Endothelial cell of umbilical vein (primary cell): ENCODE measurements around the gene SNAPIN. TPM values are rescaled to one million over a fixed set of nuclear protein-coding genes. Genes with fewer than 3 reads are reported as not detected.

Source experiments
- BruUV-seq: library from RNA; stranded (reverse); fragments of 400-500 nt; replicated peaks from 2 replicates; lab custom pipeline; 2021; lab: Mats Ljungman, UMichigan
- CTCF ChIA-PET: fragments of 300-600, 350-600 bp; sonication (Branson Sonifier 250); formaldehyde crosslinking; loops from one replicate; lab custom pipeline; 2021; ENCODE audit warnings: antibody characterized with exemption, inconsistent platforms; lab: Charles Lee
- POLR2A ChIA-PET: fragments of 300-600, 350-600 bp; sonication (Branson Sonifier 250); formaldehyde crosslinking; loops from one replicate; lab custom pipeline; 2021; ENCODE audit warnings: antibody characterized with exemption, inconsistent platforms; lab: Charles Lee
- DNase-seq: peaks from one replicate; pipeline ENCODE4 v3.0.0-alpha.2; 2011; ENCODE audit warnings: low read depth, low spot score
- FAIRE-seq: peaks from 2 replicates; lab custom pipeline; 2011; peaks lifted over from hg19 to GRCh38; lab: Jason Lieb, UNC
- H2AFZ ChIP-seq: 2 replicates; pipeline ENCODE4 v1.6.0; 2012; ENCODE audit warnings: low read depth, low read length, control low read depth, inconsistent platforms
- H3K27ac ChIP-seq: 2 replicates; pipeline ENCODE4 v1.5.1; 2011; ENCODE audit warnings: low read depth, mild to moderate bottlenecking, control low read depth, low read length, moderate library complexity; ENCODE audit not compliant: insufficient read depth
- H3K27me3 ChIP-seq, 2 experiments: 2 replicates each; pipeline versions ENCODE4 v1.6.0 to v1.6.1; 2011; ENCODE audit warnings: low read length in 2 of 2, mixed read lengths in 1 of 2; ENCODE audit not compliant: control insufficient read depth in 2 of 2, insufficient read depth in 2 of 2
- H3K36me3 ChIP-seq, 2 experiments: 2 replicates in 1 of 2; 3 replicates in 1 of 2; pipeline ENCODE4 v1.5.1; 2011; ENCODE audit warnings: low read length in 2 of 2, mild to moderate bottlenecking in 1 of 2, moderate library complexity in 1 of 2; ENCODE audit not compliant: control insufficient read depth in 2 of 2, insufficient read depth in 2 of 2; ENCODE audit errors: extremely low read depth in 1 of 2
- H3K4me1 ChIP-seq: 3 replicates; pipeline ENCODE4 v1.5.1; 2011; ENCODE audit warnings: mild to moderate bottlenecking, low read length; ENCODE audit not compliant: control insufficient read depth, insufficient read depth; ENCODE audit errors: extremely low read depth
- H3K4me2 ChIP-seq: 2 replicates; pipeline ENCODE4 v1.6.1; 2011; ENCODE audit warnings: low read length, control low read depth, mixed read lengths; ENCODE audit not compliant: insufficient read depth
- H3K4me3 ChIP-seq, 3 experiments: fragments of 200-600 bp in 1 of 3; sonication (generic), shearing (Covaris generic) in 1 of 3; replicated peaks in 1 of 3; 2 replicates each; pipeline ENCODE4 v1.5.1; 2011 to 2016; ENCODE audit warnings: control low read depth in 3 of 3, low read length in 3 of 3, mild to moderate bottlenecking in 2 of 3, inconsistent platforms in 1 of 3, low read depth in 1 of 3, moderate library complexity in 1 of 3; ENCODE audit not compliant: insufficient read depth in 1 of 3
- H3K79me2 ChIP-seq: 2 replicates; pipeline ENCODE4 v1.6.0; 2012; ENCODE audit warnings: low read length, inconsistent platforms; ENCODE audit not compliant: control insufficient read depth, insufficient read depth
- H3K9ac ChIP-seq: replicated peaks from 2 replicates; pipeline ENCODE3; 2011; ENCODE audit warnings: low read length, control low read depth; ENCODE audit not compliant: insufficient read depth; ENCODE audit errors: extremely low read depth
- H3K9me1 ChIP-seq: replicated peaks from 3 replicates; pipeline ENCODE4 v1.6.0; 2011; ENCODE audit warnings: mild to moderate bottlenecking, low read length; ENCODE audit not compliant: control insufficient read depth, insufficient read depth; ENCODE audit errors: extremely low read depth
- H3K9me3 ChIP-seq: replicated peaks from 2 replicates; pipeline ENCODE4 v1.5.1; 2012; ENCODE audit warnings: low read length, inconsistent platforms; ENCODE audit not compliant: control insufficient read depth, insufficient read depth
- H4K20me1 ChIP-seq: replicated peaks from 2 replicates; pipeline ENCODE3; 2011; ENCODE audit warnings: mild to moderate bottlenecking, low read length; ENCODE audit not compliant: control insufficient read depth, insufficient read depth; ENCODE audit errors: extremely low read depth
- CTCF ChIP-seq, 2 donors: IDR thresholded peaks; 1 replicate in 1 of 2; 2 replicates in 1 of 2; pipeline ENCODE4 v1.5.1; 2011; ENCODE audit warnings: low read length in 2 of 2, mild to moderate bottlenecking in 2 of 2, moderate library complexity in 2 of 2, control low read depth in 1 of 2, inconsistent platforms in 1 of 2, low read depth in 1 of 2; ENCODE audit not compliant: insufficient read depth in 1 of 2; ENCODE audit errors: extremely low read depth in 1 of 2
- EZH2 ChIP-seq: IDR thresholded peaks from 2 replicates; pipeline ENCODE4 v1.6.1; 2012; ENCODE audit warnings: borderline replicate concordance, low read depth, mild to moderate bottlenecking, moderate library complexity, low read length, inconsistent platforms; ENCODE audit not compliant: severe bottlenecking
- FOS ChIP-seq: IDR thresholded peaks from 2 replicates; pipeline ENCODE4 v1.6.1; 2011; ENCODE audit warnings: mild to moderate bottlenecking, low read length, moderate library complexity, borderline replicate concordance; ENCODE audit not compliant: insufficient read depth
- GATA2 ChIP-seq: IDR thresholded peaks from 2 replicates; pipeline ENCODE4 v1.7.0; 2011; ENCODE audit warnings: low read depth, mild to moderate bottlenecking, moderate library complexity, mixed read lengths, low read length; ENCODE audit not compliant: insufficient read length, insufficient read depth
- JUN ChIP-seq: IDR thresholded peaks from 2 replicates; pipeline ENCODE4 v1.6.1; 2011; ENCODE audit warnings: borderline replicate concordance, low read depth; ENCODE audit not compliant: insufficient read length, insufficient read depth
- MAX ChIP-seq: IDR thresholded peaks from 2 replicates; pipeline ENCODE4 v1.6.1; 2011; ENCODE audit not compliant: insufficient read depth, insufficient read length
- MYC ChIP-seq: IDR thresholded peaks from one replicate; pipeline ENCODE4 v1.6.1; 2011; ENCODE audit warnings: mild to moderate bottlenecking, low read depth, low read length
- POLR2A ChIP-seq: IDR thresholded peaks from 2 replicates; pipeline ENCODE4 v1.6.1; 2012; ENCODE audit warnings: low read depth, mild to moderate bottlenecking, control low read depth, low read length
- POLR2AphosphoS5 ChIP-seq: IDR thresholded peaks from 2 replicates; pipeline ENCODE4 v1.6.1; 2012; ENCODE audit warnings: low read depth, mild to moderate bottlenecking, control low read depth, low read length, moderate library complexity; ENCODE audit not compliant: insufficient read depth
- dilution Hi-C: fragments of 300-500 bp; cut with MboI; formaldehyde crosslinking; loops from one replicate; pipeline ENCODE4 v1.15.0; 2019; ENCODE audit warnings: low sequenced_read_pairs; ENCODE audit not compliant: extremely low pct_ligation_motif_present
- intact Hi-C: fragments of 100-400 bp; cut with micrococcal nuclease; formaldehyde crosslinking; loops from one replicate; pipeline ENCODE4 v1.10.0; 2022
- polyA plus RNA-seq, 4 experiments: library from polyadenylated mRNA; depleted of rRNA in 3 of 4; stranded (reverse) in 3 of 4; unstranded in 1 of 4; fragments of >200 nt; gene quantifications; 2 replicates each; pipeline versions ENCODE4 v1.2.1 to v1.2.3, GENCODE V29; 2011 to 2012; ENCODE audit warnings: missing spikeins in 1 of 4
- total RNA-seq: library from RNA; stranded (reverse); gene quantifications from 2 replicates; pipeline ENCODE4 v1.2.3, GENCODE V29; 2021

The SNAPIN gene
- total and polyA plus RNA-seq, 2 donors (not counting 3 experiments of a cell fraction or from before 2014, with no cell fraction given), result 36.8 to 55.1 TPM

GRCh38 chr1:153614906-153615305 lies 43.6 kb upstream of the SNAPIN start:
- no peak overlapping the region for H3K4me3 ChIP-seq
- DNase-seq (no peak), FAIRE-seq (no peak)
- TF ChIP-seq GATA2, result no peak
- TF ChIP-seq FOS, result no peak
- TF ChIP-seq MYC, result no peak
- no peak for TF ChIP-seq EZH2
- TF ChIP-seq MAX, result no peak
- TF ChIP-seq JUN, result no peak
- TF ChIP-seq POLR2A, result no peak
- no peak for TF ChIP-seq CTCF (IDR thresholded peaks at IDR 0.05; ENCODE audit: extremely low read depth in 1 of 2, insufficient read depth in 1 of 2, low read depth in 1 of 2, low read length in 2 of 2)
- no peak for TF ChIP-seq POLR2AphosphoS5
- H3K4me2 ChIP-seq, result no peak overlapping the region
- BruUV-seq, result no TSS peak
- H3K36me3 ChIP-seq, result peaks cover 0 to 6% of the 10 kb centered on the region in 2 experiments
- H3K9ac ChIP-seq, result no peak overlapping the region
- ChIA-PET CTCF (interaction anchor here (1.0 to 6.0 kb wide), 7 partner anchors 12 to 104 kb away, joined by 3 to 121 read pairs (median 11); partner anchors contain the start of genes S100A1 and S100A13), POLR2A (interaction anchor here (1.1 to 4.9 kb wide), 3 partner anchors 12 to 19 kb away, joined by 3 to 27 read pairs (median 12); partner anchors contain the start of genes CHTOP and S100A13)
- no peak overlapping the region for H2AFZ ChIP-seq
- no peak overlapping the region for H3K27ac ChIP-seq
- H4K20me1 ChIP-seq, result no peaks in the 10 kb centered on the region
- H3K9me3 ChIP-seq, result no peaks in the 10 kb centered on the region
- no peaks in the 10 kb centered on the region for H3K9me1 ChIP-seq
- dilution Hi-C loops, result no loop called here
- H3K79me2 ChIP-seq, result peaks cover 22% of the 10 kb centered on the region
- H3K4me1 ChIP-seq, result peaks cover 12% of the 10 kb centered on the region
- H3K27me3 ChIP-seq, result no peaks in the 10 kb centered on the region
- intact Hi-C loops, result no loop called here
